Endothelial cell of umbilical vein (primary cell): ENCODE results near the gene GAL. TPM values are rescaled to one million over a fixed set of nuclear protein-coding genes. Genes with fewer than 3 reads are reported as not detected.

Source experiments
- BruUV-seq: library from RNA; stranded (reverse); fragments of 400-500 nt; replicated peaks from 2 replicates; lab custom pipeline; 2021; lab: Mats Ljungman, UMichigan
- CTCF ChIA-PET: fragments of 300-600, 350-600 bp; sonication (Branson Sonifier 250); formaldehyde crosslinking; loops from one replicate; lab custom pipeline; 2021; ENCODE audit warnings: antibody characterized with exemption, inconsistent platforms; lab: Charles Lee
- POLR2A ChIA-PET: fragments of 300-600, 350-600 bp; sonication (Branson Sonifier 250); formaldehyde crosslinking; loops from one replicate; lab custom pipeline; 2021; ENCODE audit warnings: antibody characterized with exemption, inconsistent platforms; lab: Charles Lee
- DNase-seq: peaks from one replicate; pipeline ENCODE4 v3.0.0-alpha.2; 2011; ENCODE audit warnings: low read depth, low spot score
- FAIRE-seq: peaks from 2 replicates; lab custom pipeline; 2011; peaks lifted over from hg19 to GRCh38; lab: Jason Lieb, UNC
- H2AFZ ChIP-seq: 2 replicates; pipeline ENCODE4 v1.6.0; 2012; ENCODE audit warnings: low read depth, low read length, control low read depth, inconsistent platforms
- H3K27ac ChIP-seq: 2 replicates; pipeline ENCODE4 v1.5.1; 2011; ENCODE audit warnings: low read depth, mild to moderate bottlenecking, control low read depth, low read length, moderate library complexity; ENCODE audit not compliant: insufficient read depth
- H3K27me3 ChIP-seq, 2 experiments: 2 replicates each; pipeline versions ENCODE4 v1.6.0 to v1.6.1; 2011; ENCODE audit warnings: low read length in 2 of 2, mixed read lengths in 1 of 2; ENCODE audit not compliant: control insufficient read depth in 2 of 2, insufficient read depth in 2 of 2
- H3K36me3 ChIP-seq, 2 experiments: 2 replicates in 1 of 2; 3 replicates in 1 of 2; pipeline ENCODE4 v1.5.1; 2011; ENCODE audit warnings: low read length in 2 of 2, mild to moderate bottlenecking in 1 of 2, moderate library complexity in 1 of 2; ENCODE audit not compliant: control insufficient read depth in 2 of 2, insufficient read depth in 2 of 2; ENCODE audit errors: extremely low read depth in 1 of 2
- H3K4me1 ChIP-seq: 3 replicates; pipeline ENCODE4 v1.5.1; 2011; ENCODE audit warnings: mild to moderate bottlenecking, low read length; ENCODE audit not compliant: control insufficient read depth, insufficient read depth; ENCODE audit errors: extremely low read depth
- H3K4me2 ChIP-seq: 2 replicates; pipeline ENCODE4 v1.6.1; 2011; ENCODE audit warnings: low read length, control low read depth, mixed read lengths; ENCODE audit not compliant: insufficient read depth
- H3K4me3 ChIP-seq, 3 experiments: fragments of 200-600 bp in 1 of 3; sonication (generic), shearing (Covaris generic) in 1 of 3; replicated peaks in 1 of 3; 2 replicates each; pipeline ENCODE4 v1.5.1; 2011 to 2016; ENCODE audit warnings: control low read depth in 3 of 3, low read length in 3 of 3, mild to moderate bottlenecking in 2 of 3, inconsistent platforms in 1 of 3, low read depth in 1 of 3, moderate library complexity in 1 of 3; ENCODE audit not compliant: insufficient read depth in 1 of 3
- H3K79me2 ChIP-seq: 2 replicates; pipeline ENCODE4 v1.6.0; 2012; ENCODE audit warnings: low read length, inconsistent platforms; ENCODE audit not compliant: control insufficient read depth, insufficient read depth
- H3K9ac ChIP-seq: replicated peaks from 2 replicates; pipeline ENCODE3; 2011; ENCODE audit warnings: low read length, control low read depth; ENCODE audit not compliant: insufficient read depth; ENCODE audit errors: extremely low read depth
- H3K9me1 ChIP-seq: replicated peaks from 3 replicates; pipeline ENCODE4 v1.6.0; 2011; ENCODE audit warnings: mild to moderate bottlenecking, low read length; ENCODE audit not compliant: control insufficient read depth, insufficient read depth; ENCODE audit errors: extremely low read depth
- H3K9me3 ChIP-seq: replicated peaks from 2 replicates; pipeline ENCODE4 v1.5.1; 2012; ENCODE audit warnings: low read length, inconsistent platforms; ENCODE audit not compliant: control insufficient read depth, insufficient read depth
- H4K20me1 ChIP-seq: replicated peaks from 2 replicates; pipeline ENCODE3; 2011; ENCODE audit warnings: mild to moderate bottlenecking, low read length; ENCODE audit not compliant: control insufficient read depth, insufficient read depth; ENCODE audit errors: extremely low read depth
- EZH2 ChIP-seq: IDR thresholded peaks from 2 replicates; pipeline ENCODE4 v1.6.1; 2012; ENCODE audit warnings: borderline replicate concordance, low read depth, mild to moderate bottlenecking, moderate library complexity, low read length, inconsistent platforms; ENCODE audit not compliant: severe bottlenecking
- FOS ChIP-seq: IDR thresholded peaks from 2 replicates; pipeline ENCODE4 v1.6.1; 2011; ENCODE audit warnings: mild to moderate bottlenecking, low read length, moderate library complexity, borderline replicate concordance; ENCODE audit not compliant: insufficient read depth
- GATA2 ChIP-seq: IDR thresholded peaks from 2 replicates; pipeline ENCODE4 v1.7.0; 2011; ENCODE audit warnings: low read depth, mild to moderate bottlenecking, moderate library complexity, mixed read lengths, low read length; ENCODE audit not compliant: insufficient read length, insufficient read depth
- JUN ChIP-seq: IDR thresholded peaks from 2 replicates; pipeline ENCODE4 v1.6.1; 2011; ENCODE audit warnings: borderline replicate concordance, low read depth; ENCODE audit not compliant: insufficient read length, insufficient read depth
- MAX ChIP-seq: IDR thresholded peaks from 2 replicates; pipeline ENCODE4 v1.6.1; 2011; ENCODE audit not compliant: insufficient read depth, insufficient read length
- MYC ChIP-seq: IDR thresholded peaks from one replicate; pipeline ENCODE4 v1.6.1; 2011; ENCODE audit warnings: mild to moderate bottlenecking, low read depth, low read length
- POLR2A ChIP-seq: IDR thresholded peaks from 2 replicates; pipeline ENCODE4 v1.6.1; 2012; ENCODE audit warnings: low read depth, mild to moderate bottlenecking, control low read depth, low read length
- POLR2AphosphoS5 ChIP-seq: IDR thresholded peaks from 2 replicates; pipeline ENCODE4 v1.6.1; 2012; ENCODE audit warnings: low read depth, mild to moderate bottlenecking, control low read depth, low read length, moderate library complexity; ENCODE audit not compliant: insufficient read depth
- dilution Hi-C: fragments of 300-500 bp; cut with MboI; formaldehyde crosslinking; loops from one replicate; pipeline ENCODE4 v1.15.0; 2019; ENCODE audit warnings: low sequenced_read_pairs; ENCODE audit not compliant: extremely low pct_ligation_motif_present
- intact Hi-C: fragments of 100-400 bp; cut with micrococcal nuclease; formaldehyde crosslinking; loops from one replicate; pipeline ENCODE4 v1.10.0; 2022
- polyA plus RNA-seq, 4 experiments: library from polyadenylated mRNA; depleted of rRNA in 3 of 4; stranded (reverse) in 3 of 4; unstranded in 1 of 4; fragments of >200 nt; gene quantifications; 2 replicates each; pipeline versions ENCODE4 v1.2.1 to v1.2.3, GENCODE V29; 2011 to 2012; ENCODE audit warnings: missing spikeins in 1 of 4
- total RNA-seq: library from RNA; stranded (reverse); gene quantifications from 2 replicates; pipeline ENCODE4 v1.2.3, GENCODE V29; 2021
- TF ChIP-seq, protein P1 (sequence below), 2 donors: IDR thresholded peaks; 1 replicate in 1 of 2; 2 replicates in 1 of 2; pipeline ENCODE4 v1.5.1; 2011; ENCODE audit warnings: low read length in 2 of 2, mild to moderate bottlenecking in 2 of 2, moderate library complexity in 2 of 2, control low read depth in 1 of 2, inconsistent platforms in 1 of 2, low read depth in 1 of 2; ENCODE audit not compliant: insufficient read depth in 1 of 2; ENCODE audit errors: extremely low read depth in 1 of 2

The GAL gene
- total and polyA plus RNA-seq, 2 donors (not counting 3 experiments of a cell fraction or from before 2014, with no cell fraction given), result 1.2 to 9.8 TPM

DNA sequence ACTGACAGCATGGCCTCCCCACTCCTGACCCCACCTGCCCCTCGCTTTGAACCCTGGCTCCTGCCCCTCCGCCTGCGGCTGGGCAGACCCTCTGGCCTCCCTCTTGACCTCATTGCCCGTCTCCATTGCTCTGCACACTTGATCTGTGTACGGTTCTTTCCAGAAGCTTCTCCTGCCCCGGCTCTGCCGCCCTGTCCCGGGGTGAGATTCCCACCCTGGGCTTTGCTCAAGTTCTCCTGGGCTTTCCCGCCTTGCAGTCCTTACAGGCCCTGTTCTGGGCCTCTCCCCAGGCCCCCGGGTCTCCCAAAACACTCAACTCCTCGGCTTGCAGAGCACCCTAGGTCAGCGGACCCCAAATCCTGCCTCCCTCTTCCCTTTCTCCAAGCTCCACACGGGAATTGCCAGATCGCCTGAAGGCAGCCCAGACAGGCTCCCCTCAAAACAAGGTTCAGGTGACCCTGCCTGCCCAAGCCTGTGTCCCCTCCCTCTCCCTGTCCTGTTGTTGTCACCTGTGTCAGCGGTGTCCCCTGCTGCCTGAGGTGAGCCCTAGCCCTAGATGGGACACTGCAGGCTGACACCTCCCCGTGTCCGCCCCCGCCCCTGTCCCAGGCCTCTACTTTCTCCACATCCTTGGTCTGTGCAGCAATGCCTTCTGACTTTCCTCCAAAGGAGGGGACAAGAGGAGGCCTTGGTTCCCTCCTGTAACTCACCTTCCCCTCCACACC, 1.5 kb downstream of the GAL start:
- no peaks in the 10 kb centered on the region for H3K4me1 ChIP-seq
- FAIRE-seq (no peak), DNase-seq (no peak)
- no TSS peak for BruUV-seq
- H3K27ac ChIP-seq, result no peak overlapping the region
- intact Hi-C loops, result loop anchor here (5.0 kb wide), 1 partner anchor 34 kb away; no protein-coding TSS in a partner anchor
- no peak overlapping the region for H3K4me3 ChIP-seq
- no peak overlapping the region for H2AFZ ChIP-seq
- no peaks in the 10 kb centered on the region for H3K9me1 ChIP-seq
- TF ChIP-seq MAX (no peak), POLR2A (no peak), GATA2 (no peak), JUN (no peak), MYC (no peak), FOS (no peak), EZH2 (no peak), POLR2AphosphoS5 (no peak)
- TF ChIP-seq, protein P1, sequence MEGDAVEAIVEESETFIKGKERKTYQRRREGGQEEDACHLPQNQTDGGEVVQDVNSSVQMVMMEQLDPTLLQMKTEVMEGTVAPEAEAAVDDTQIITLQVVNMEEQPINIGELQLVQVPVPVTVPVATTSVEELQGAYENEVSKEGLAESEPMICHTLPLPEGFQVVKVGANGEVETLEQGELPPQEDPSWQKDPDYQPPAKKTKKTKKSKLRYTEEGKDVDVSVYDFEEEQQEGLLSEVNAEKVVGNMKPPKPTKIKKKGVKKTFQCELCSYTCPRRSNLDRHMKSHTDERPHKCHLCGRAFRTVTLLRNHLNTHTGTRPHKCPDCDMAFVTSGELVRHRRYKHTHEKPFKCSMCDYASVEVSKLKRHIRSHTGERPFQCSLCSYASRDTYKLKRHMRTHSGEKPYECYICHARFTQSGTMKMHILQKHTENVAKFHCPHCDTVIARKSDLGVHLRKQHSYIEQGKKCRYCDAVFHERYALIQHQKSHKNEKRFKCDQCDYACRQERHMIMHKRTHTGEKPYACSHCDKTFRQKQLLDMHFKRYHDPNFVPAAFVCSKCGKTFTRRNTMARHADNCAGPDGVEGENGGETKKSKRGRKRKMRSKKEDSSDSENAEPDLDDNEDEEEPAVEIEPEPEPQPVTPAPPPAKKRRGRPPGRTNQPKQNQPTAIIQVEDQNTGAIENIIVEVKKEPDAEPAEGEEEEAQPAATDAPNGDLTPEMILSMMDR (IDR thresholded peaks at IDR 0.05; ENCODE audit: extremely low read depth in 1 of 2, insufficient read depth in 1 of 2, low read depth in 1 of 2, low read length in 2 of 2), result no peak
- H3K79me2 ChIP-seq, result no peaks in the 10 kb centered on the region
- dilution Hi-C loops, result no loop called here
- POLR2A ChIA-PET, result no interaction called here
- no peak overlapping the region for H3K9ac ChIP-seq
- CTCF ChIA-PET, result interaction anchor here (0.8 kb wide), 1 partner anchor 53 kb away, joined by 3 read pairs; no protein-coding TSS in a partner anchor
- H3K9me3 ChIP-seq, result no peaks in the 10 kb centered on the region
- no peaks in the 10 kb centered on the region for H4K20me1 ChIP-seq
- peaks cover 12 to 22% of the 10 kb centered on the region in 2 experiments for H3K27me3 ChIP-seq
- no peak overlapping the region for H3K4me2 ChIP-seq
- H3K36me3 ChIP-seq, result no peaks in the 10 kb centered on the region
